Lung microvascular endothelial cell (primary cell): ENCODE data around the gene TRPM6. TPM values are rescaled to one million over a fixed set of nuclear protein-coding genes. Genes with fewer than 3 reads are reported as not detected.
A peak's percentile ranks its signal among the peaks of the same experiment; 100 is the strongest.
"Not testable (repeated sequence)": the region's sequence is repeated elsewhere in the genome, so short reads cannot be mapped to it uniquely, and the experiment has no call there.

Experiments used
- DNase-seq, 2 donors: peaks; one replicate each; pipeline versions ENCODE4 v3.0.0 to v3.0.0-alpha.2; 2010; ENCODE audit warnings: low read depth in 2 of 2
- total RNA-seq: library from RNA; depleted of rRNA; stranded (reverse); fragments of >200 nt; gene quantifications from 2 replicates; pipeline ENCODE4 v1.2.1, GENCODE V29; 2014

TRPM6 gene
- under 0.01 and 0.22 TPM in 2 replicates for total RNA-seq

- DNase-seq: peak; percentile 45 to 49
These were observed at the start of gene TRPM6 for GRCh38 chr9:74887041-74887980. TSS of gene TRPM6 (minus strand) at chr9:74887921. CDS start at chr9:74887856, 65 bp downstream.

DNA sequence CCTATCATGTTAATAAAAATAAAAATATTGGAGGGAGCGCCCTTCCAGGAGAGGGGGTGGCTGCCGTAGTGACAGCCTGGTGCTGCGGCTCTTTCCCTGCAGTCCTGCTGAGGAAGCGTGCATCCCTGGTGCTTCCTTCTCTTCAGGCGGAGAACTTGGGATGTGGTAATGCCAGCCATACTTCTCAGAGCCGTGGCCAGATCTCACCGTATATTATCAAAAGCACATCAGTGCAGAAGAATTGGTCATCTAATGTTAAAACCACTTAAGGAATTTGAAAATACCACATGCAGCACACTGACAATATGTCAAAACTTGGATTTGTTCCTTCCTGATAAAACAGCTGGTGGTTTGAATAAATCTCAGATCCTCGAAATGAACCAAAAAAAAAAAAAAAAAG is 47.3 kb upstream of the TRPM6 start:
- no peak for DNase-seq

- DNase-seq: no peak
These were observed 34.0 kb upstream of the TRPM6 start for GRCh38 chr9:74921737-74922136.

GRCh38 chr9:74920944-74921626 is 33.4 kb upstream of the TRPM6 start:
- no peak for DNase-seq

GRCh38 chr9:74910036-74910435 is 22.3 kb upstream of the TRPM6 start:
- no peak for DNase-seq

DNA sequence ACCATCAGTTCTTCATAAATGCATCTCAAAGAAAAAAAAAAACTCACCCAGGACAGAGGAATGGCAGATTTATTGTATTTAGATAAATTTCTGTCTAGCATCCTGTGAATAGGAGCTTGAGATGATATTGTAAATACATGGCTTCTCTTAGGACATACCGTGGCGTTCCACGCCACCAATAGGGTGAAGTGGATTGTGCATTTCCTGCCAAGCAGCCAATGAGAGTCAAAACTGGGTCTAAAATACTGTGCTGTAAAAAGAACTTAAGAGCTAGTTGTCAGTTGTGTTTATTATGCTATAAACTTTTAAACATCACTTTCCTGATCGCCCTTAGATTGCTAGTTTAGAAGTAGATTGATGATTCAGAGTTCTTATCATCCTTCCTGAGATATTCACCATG is 20.9 kb upstream of the TRPM6 start:
- no peak for DNase-seq

DNA sequence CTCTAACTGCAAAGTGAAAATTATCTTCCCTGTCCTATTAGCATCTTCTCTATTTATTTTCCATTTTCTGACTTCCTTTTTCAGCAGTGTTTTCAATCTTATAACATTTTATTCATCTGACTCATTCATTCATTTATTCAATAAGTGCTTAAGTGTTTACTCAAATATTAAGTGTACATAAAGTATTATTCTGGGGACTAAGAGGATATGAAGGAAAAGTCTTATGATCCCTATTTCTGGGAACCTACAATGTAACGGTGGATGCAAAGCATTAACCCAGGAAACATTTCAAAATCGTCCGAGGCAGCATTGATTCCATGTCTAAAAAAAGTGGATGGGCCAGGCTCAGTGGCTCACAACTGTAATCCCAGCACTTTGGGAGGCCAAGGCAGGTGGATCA is 19.4 kb upstream of the TRPM6 start:
- DNase-seq: no peak

DNA sequence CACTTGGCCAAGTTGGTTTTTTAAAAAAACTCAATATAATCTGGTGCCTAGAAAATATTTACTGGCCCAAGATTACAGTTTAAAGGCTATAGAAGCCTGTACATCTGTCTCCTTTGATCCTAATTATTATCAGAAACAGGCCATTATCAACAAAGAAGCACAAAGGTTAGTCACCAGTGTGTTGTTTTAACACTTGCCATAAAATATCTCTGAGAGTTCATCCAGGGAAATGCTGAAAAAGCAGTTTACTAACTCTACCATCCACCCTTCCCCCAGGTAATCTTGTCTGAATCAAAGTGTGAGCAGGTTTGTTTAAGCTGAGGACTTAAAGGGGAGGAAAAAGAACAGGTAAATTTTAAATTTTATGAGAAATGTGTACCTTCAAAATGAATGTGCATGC is 13.3 kb upstream of the TRPM6 start:
- no peak for DNase-seq

- not testable (repeated sequence) for DNase-seq
These were observed 728 bp upstream of the TRPM6 start for GRCh38 chr9:74888449-74888848.

DNA sequence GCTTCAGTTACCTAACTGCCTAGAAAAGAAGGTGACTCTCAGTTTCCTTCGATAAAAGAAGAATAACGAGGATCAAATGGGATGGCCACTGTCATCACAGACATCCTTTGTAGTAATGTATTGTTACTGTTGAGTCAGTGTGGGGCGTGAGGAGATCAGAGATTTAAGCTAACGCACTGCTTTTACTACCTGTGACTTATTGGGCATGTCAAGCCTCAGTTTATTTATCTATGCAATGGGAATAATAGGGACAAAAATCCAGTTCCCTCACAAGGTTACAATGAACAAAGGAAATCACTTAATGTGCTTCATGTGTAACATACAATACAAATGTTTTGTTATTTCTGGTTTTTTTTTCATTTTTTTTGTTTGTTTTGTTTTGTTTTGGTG is 255 bp upstream of the TRPM6 start:
- no peak for DNase-seq

- no peak for DNase-seq
These were observed 11.3 kb downstream of the TRPM6 start for GRCh38 chr9:74876382-74876949.

GRCh38 chr9:74875656-74876055 is 12.1 kb downstream of the TRPM6 start:
- DNase-seq: no peak

GRCh38 chr9:74874220-74874619 is 13.5 kb downstream of the TRPM6 start:
- DNase-seq: no peak

GRCh38 chr9:74872619-74873233 is 15.0 kb downstream of the TRPM6 start:
- DNase-seq: no peak

DNA sequence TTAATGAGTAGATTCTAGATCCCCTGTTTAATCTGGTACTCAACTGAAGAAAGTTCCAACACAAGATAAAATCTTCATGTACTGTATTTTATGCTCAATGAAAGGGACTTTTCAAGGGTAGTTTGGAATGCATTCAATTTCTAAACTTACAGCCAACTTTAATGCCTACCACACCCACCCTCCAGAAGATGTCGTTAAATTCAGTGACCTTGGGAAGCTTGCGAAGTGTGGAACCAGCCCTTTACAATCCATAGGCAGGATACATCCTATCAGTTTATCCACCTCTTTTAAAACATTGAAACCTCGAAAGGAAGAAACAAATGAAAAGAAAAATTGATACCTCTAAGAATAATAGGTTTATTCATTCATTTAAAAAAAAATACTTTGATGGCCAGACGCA is 20.2 kb downstream of the TRPM6 start:
- DNase-seq: no peak

- no peak for DNase-seq
These were observed 22.5 kb downstream of the TRPM6 start for GRCh38 chr9:74865177-74865576.

DNA sequence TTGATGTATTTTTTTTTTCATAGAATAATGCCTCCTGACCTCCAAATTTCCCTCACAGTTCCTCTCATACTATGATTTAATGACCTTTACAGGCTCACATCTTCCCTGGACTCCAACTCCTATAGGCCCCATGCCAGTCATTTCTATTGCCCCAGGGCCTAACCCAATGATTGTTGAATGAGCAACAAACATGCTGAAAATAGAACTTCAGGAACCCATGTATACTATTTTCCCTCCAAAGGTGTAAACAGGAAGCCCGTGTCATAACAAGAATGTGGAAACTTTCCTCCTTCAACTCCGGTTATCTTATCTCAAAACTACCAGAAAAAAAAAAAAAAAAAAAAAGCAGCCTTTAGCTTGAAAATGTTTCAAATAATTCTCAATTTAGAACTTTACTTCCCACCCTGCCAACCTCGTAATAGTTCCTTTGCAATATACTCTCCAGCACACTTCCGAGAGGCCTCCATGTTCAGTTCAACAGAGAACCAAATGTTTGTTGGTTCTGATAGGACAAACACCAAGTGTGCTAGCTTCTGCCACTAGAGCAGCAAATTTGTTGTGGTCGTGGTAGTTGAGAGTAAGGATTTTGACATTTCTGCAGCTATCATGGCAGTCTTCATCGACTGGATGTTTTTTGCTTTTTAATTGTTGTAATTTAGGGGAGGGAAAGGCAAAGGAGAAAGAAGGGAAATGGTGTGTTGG is 25.8 kb downstream of the TRPM6 start:
- DNase-seq: no peak

GRCh38 chr9:74861071-74861470 is 26.6 kb downstream of the TRPM6 start:
- no peak for DNase-seq

GRCh38 chr9:74860247-74860646 is 27.5 kb downstream of the TRPM6 start:
- not testable (repeated sequence) for DNase-seq

DNA sequence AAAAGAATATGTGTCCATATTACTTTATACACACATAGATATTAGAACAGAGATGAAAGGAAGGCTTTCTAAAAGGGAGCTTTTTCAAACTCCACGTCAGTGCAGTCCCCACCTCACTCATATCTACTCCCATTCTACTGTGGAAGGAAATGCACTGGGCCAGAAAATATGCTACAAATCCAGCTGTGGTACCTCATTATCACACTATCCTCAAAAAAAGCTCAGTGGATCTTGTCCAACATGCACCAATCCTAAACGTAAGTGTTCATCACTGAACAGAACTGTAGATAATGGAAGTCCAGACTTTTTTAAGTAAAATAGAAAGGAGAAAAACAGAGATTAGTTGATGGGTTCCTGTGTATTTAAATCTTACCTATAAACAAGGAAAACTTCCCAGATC is 27.9 kb downstream of the TRPM6 start:
- no peak for DNase-seq

GRCh38 chr9:74858751-74859414 is 28.8 kb downstream of the TRPM6 start:
- no peak for DNase-seq
